ENCODE measurements around the gene CLDN15. TPM values are rescaled to one million over a fixed set of nuclear protein-coding genes. Genes with fewer than 3 reads are reported as not detected.

The CLDN15 gene
- total and polyA plus RNA-seq, 2 donors (not counting 1 experiment from before 2014, with no cell fraction given) = 31.1 to 42.1 TPM

- ChIA-PET POLR2A (no interaction called here), CTCF (interaction anchor here (1.3 kb wide), 1 partner anchor 134 kb away, joined by 6 read pairs; no protein-coding TSS in a partner anchor)
- H3K4me3 ChIP-seq (ENCODE audit: control extremely low read depth in 1 of 5, extremely low read depth in 1 of 5, insufficient read depth in 1 of 5, low read depth in 2 of 5, low read length in 4 of 5) = no peak overlapping the region
- 94% methylated on average over 23 of the region's 24 CpGs for WGBS (ENCODE audit: insufficient coverage)
- no peaks in the 10 kb centered on the region for H3K36me3 ChIP-seq (replicated peaks in 1 of 2; ENCODE audit: control extremely low read depth in 1 of 2, control insufficient read depth in 1 of 2, extremely low read depth in 1 of 2, insufficient read depth in 2 of 2, low read length in 1 of 2)
- H3K4me2 ChIP-seq (replicated peaks; ENCODE audit: low read depth, low read length, poor library complexity, severe bottlenecking) = no peak overlapping the region
- H3K4me1 ChIP-seq (ENCODE audit: control insufficient read depth in 2 of 2, insufficient read depth in 2 of 2, low read length in 2 of 2) = peaks cover 0 to 4% of the 10 kb centered on the region in 2 donors
- Mint-ChIP-seq H3K27me3 (peaks cover 19% of the 10 kb centered on the region), H3K27ac (no peak overlapping the region), H3K4me3 (no peak overlapping the region), H3K9me3 (ENCODE audit: insufficient read depth) (no peaks in the 10 kb centered on the region), H3K4me1 (peaks cover 6% of the 10 kb centered on the region)
- intact Hi-C loops (cut with micrococcal nuclease) = no loop called here
- no peaks in the 10 kb centered on the region for H3K27me3 ChIP-seq (replicated peaks in 1 of 4; ENCODE audit: control extremely low read depth in 1 of 4, control insufficient read depth in 3 of 4, insufficient read depth in 4 of 4, low read length in 3 of 4)
- no peak overlapping the region for H2AFZ ChIP-seq (ENCODE audit: insufficient read depth, low read depth, low read length, poor library complexity, severe bottlenecking)
- H3K9ac ChIP-seq (ENCODE audit: low read length) = no peak overlapping the region
- ATAC-seq (ENCODE audit: low read depth) = no peak
- H3K9me3 ChIP-seq (ENCODE audit: control extremely low read depth in 1 of 3, control insufficient read depth in 2 of 3, insufficient read depth in 1 of 3, low read length in 2 of 3) = no peaks in the 10 kb centered on the region
- no peaks in the 10 kb centered on the region for H3K79me2 ChIP-seq (ENCODE audit: control insufficient read depth, insufficient read depth, low read length)
- H3K27ac ChIP-seq (ENCODE audit: low read length in 2 of 2) = no peak overlapping the region
- TF ChIP-seq CTCF (IDR thresholded peaks at IDR 0.05) (no peak), EZH2 (IDR thresholded peaks at IDR 0.05; ENCODE audit: borderline replicate concordance, insufficient read depth, low read depth, low read length, poor library complexity, severe bottlenecking) (no peak)
- H4K20me1 ChIP-seq (ENCODE audit: control insufficient read depth, insufficient read depth, low read length, poor library complexity, severe bottlenecking) = no peaks in the 10 kb centered on the region
- DNase-seq = no peak
Measured at GRCh38 chr7:101278461-101279292, 41.1 kb upstream of the CLDN15 start.

DNA sequence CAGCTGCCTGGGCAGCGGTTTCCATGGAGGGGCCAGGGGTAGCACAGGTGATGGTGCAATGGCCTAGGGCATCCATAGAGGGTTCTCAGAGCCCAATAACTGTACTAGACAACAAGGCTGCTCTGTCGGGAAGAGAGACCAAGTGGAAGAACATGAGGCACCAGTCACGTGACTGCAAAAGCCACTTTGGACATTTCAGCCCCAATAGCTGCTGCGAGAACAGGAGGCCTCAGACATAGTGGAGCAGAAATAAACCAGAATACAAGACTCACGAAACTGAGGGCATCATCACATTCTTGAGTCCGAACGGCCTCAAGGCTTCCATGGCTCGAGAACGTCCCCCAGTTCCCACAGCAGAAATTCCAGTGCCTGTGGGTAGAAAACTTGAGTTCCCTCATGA lies 39.6 kb upstream of the CLDN15 start:
- no peaks in the 10 kb centered on the region for H3K4me1 ChIP-seq (ENCODE audit: control insufficient read depth in 2 of 2, insufficient read depth in 2 of 2, low read length in 2 of 2)
- H3K27ac Mint-ChIP-seq = no peak overlapping the region
- no peak overlapping the region for H3K4me3 ChIP-seq (ENCODE audit: control extremely low read depth in 1 of 5, extremely low read depth in 1 of 5, insufficient read depth in 1 of 5, low read depth in 2 of 5, low read length in 4 of 5)
- H4K20me1 ChIP-seq (ENCODE audit: control insufficient read depth, insufficient read depth, low read length, poor library complexity, severe bottlenecking) = no peaks in the 10 kb centered on the region
- intact Hi-C loops (cut with micrococcal nuclease) = no loop called here
- H3K4me3 Mint-ChIP-seq = no peak overlapping the region
- H3K79me2 ChIP-seq (ENCODE audit: control insufficient read depth, insufficient read depth, low read length) = no peaks in the 10 kb centered on the region
- TF ChIP-seq CTCF (IDR thresholded peaks at IDR 0.05) = no peak
- TF ChIP-seq EZH2 (IDR thresholded peaks at IDR 0.05; ENCODE audit: borderline replicate concordance, insufficient read depth, low read depth, low read length, poor library complexity, severe bottlenecking) = no peak
- 92% methylated on average over 9 of the region's 9 CpGs for WGBS (ENCODE audit: insufficient coverage)
- H3K9ac ChIP-seq (ENCODE audit: low read length) = no peak overlapping the region
- H3K27me3 Mint-ChIP-seq = peaks cover 25% of the 10 kb centered on the region
- POLR2A ChIA-PET = no interaction called here
- CTCF ChIA-PET = no interaction called here
- no peaks in the 10 kb centered on the region for H3K36me3 ChIP-seq (replicated peaks in 1 of 2; ENCODE audit: control extremely low read depth in 1 of 2, control insufficient read depth in 1 of 2, extremely low read depth in 1 of 2, insufficient read depth in 2 of 2, low read length in 1 of 2)
- H3K9me3 Mint-ChIP-seq (ENCODE audit: insufficient read depth) = no peaks in the 10 kb centered on the region
- H3K4me1 Mint-ChIP-seq = no peaks in the 10 kb centered on the region
- ATAC-seq (ENCODE audit: low read depth) (no peak), DNase-seq (no peak)
- H3K27me3 ChIP-seq (replicated peaks in 1 of 4; ENCODE audit: control extremely low read depth in 1 of 4, control insufficient read depth in 3 of 4, insufficient read depth in 4 of 4, low read length in 3 of 4) = no peaks in the 10 kb centered on the region
- no peak overlapping the region for H3K4me2 ChIP-seq (replicated peaks; ENCODE audit: low read depth, low read length, poor library complexity, severe bottlenecking)
- H3K9me3 ChIP-seq (ENCODE audit: control extremely low read depth in 1 of 3, control insufficient read depth in 2 of 3, insufficient read depth in 1 of 3, low read length in 2 of 3) = no peaks in the 10 kb centered on the region
- H2AFZ ChIP-seq (ENCODE audit: insufficient read depth, low read depth, low read length, poor library complexity, severe bottlenecking) = no peak overlapping the region
- H3K27ac ChIP-seq (ENCODE audit: low read length in 2 of 2) = no peak overlapping the region

Data from B cell (primary cell).